NCI-H1105 treated with DMSO at 0.1 percent for 48 hours (cell line): ENCODE results near the gene G6PC2.
"Not testable (repeated sequence)": the region's sequence is repeated elsewhere in the genome, so short reads cannot be mapped to it uniquely, and the experiment has no call there.

Source experiments
- DNase-seq: peaks from one replicate; lab custom pipeline; 2025; lab: John Stamatoyannopoulos, UW

G6PC2 gene, protein sequence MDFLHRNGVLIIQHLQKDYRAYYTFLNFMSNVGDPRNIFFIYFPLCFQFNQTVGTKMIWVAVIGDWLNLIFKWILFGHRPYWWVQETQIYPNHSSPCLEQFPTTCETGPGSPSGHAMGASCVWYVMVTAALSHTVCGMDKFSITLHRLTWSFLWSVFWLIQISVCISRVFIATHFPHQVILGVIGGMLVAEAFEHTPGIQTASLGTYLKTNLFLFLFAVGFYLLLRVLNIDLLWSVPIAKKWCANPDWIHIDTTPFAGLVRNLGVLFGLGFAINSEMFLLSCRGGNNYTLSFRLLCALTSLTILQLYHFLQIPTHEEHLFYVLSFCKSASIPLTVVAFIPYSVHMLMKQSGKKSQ

DNA sequence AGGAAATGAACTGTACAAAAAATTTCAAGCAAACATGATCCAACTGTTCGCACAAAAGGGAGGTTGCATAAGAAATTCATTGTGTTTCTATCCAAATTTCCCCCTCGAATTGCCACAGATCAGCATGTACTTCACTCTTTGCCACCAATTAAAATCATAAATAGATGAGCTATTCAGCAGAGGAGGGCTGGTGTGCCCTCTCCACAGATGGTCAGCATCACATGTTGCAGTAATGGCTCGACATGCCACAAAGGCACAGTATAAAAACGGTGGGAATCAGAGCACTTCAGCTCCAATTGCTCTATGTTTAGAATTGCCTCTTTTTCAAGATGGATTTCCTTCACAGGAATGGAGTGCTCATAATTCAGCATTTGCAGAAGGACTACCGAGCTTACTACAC, at the start of gene G6PC2:
Gene G6PC2 (plus strand): TSS at position 289 of the 400 bp plus-strand sequence. CDS start 41 bp downstream, at position 330.
- no peak for DNase-seq

DNA sequence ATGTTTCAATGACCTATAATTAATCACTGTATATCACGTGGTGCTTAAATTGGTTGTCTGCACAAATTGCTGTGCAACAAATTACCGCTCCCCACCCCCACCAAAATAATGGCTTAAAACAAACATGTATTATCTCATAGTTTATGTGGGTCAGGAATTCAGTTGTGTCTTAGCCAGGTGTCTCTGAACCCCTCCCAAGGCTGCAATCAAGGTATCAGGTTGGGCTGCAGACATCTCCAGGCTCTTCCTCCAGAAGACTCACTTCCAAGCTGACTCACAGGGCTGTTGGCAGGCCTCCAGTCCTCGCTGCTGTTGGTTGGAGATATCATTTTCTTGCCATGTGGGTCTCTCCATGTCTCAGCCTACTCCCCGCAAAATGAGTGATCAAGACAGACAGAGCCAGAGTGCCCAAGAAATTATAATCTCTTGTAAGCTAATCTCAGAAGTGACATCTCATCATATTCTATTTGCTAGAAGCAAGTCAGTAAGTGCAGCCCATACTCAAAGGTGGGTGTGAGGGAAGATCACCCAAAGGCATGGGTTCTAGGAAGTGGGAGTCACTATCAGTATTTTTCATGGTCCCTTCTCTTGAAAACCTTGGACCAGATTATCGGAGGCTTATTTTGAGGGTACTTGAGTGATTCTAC, 49.3 kb upstream of the G6PC2 start:
- no peak for DNase-seq

DNA sequence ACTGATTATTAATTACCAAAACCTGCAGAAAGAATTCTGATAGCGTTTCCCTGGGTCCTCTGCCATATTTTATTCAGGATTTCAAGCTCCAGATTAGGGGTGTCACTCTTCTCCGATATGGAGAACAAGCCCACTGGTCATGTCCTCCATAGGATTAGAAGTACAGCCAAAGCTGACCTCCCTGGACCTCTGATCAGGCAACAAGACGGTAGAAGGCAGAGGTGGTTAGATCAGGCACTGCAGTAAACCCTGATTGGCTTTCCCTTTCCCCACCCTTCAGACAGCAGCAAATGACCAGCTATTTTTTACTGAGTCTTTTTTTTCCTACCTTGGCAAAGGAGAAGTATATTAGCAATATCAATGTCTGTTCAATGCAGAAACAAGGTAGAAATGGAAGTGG, 48.6 kb upstream of the G6PC2 start:
- no peak for DNase-seq

DNA sequence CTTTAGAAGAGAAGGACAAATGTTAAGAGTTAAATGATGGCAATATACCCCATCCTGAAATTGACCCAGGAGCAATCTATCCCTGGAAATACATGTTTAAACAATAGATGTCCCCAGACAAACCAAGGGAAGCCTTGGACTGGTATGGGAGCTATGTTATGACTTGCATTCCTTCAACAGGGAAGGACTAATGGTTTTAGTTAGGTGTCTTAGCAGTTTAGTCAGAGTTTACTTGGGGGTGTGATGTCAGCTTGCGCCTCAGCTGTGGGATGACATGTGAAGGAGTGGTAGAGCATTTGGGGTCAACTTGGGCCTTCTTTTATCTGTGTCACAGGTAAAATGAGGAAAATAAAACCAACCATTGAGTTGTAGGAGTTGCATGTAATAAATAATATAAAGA, 47.6 kb upstream of the G6PC2 start:
- no peak for DNase-seq

DNA sequence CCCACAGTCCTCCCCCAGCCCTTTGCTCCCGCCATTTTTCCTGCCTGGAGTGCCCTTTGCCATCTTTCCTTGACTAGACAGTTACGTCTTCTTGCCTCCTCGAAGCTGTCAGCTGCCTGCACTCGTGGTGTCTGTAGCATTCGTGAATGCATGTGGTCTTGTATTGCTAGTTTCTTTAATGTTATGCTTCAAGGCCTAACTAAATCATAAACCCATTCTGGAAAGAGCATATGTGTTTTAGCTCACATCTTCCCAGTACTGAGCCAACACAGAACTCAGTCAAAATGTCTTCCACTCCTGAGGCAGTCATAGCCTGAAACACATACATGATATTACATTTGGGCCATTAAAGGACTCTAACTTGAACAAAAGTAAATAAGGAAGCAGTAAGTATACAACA, 46.4 kb upstream of the G6PC2 start:
- no peak for DNase-seq

DNA sequence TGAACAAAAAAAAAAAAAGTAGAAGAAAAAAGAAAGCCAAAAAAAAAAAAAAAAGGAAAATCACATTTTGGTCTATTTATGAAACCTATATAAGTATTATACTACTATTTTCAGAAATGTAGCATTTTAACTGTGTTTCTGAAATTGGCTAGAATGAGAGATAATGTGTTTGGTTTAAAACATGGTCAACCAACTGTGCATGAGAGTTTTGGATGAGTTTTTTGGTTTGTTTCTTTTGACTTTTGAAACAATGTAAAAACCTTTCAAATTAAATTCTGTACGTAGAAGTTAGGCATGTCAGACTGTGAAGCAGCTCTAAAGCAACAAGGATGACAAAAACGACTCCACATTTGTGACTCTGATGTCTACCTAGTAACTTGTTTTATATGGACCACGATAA, 45.5 kb upstream of the G6PC2 start:
- DNase-seq: no peak

DNA sequence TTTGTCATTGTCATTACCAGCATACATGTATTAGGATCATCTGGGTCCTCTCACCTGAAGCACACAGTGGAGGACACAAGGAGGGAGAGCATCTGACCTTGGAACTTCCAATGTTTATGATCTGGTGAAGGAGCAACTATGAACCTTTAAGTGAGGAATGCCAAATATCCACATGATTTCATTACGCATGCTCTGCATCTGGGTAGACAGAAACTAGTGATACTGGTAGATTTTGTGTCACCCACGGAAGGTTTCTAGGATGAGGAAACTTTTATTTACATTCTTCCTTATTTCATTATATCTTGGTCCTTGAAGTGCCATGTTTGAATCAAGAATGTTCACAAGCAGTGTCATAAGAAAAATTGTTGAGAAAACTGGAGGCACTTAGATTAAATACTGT, 42.9 kb upstream of the G6PC2 start:
- DNase-seq: no peak

DNA sequence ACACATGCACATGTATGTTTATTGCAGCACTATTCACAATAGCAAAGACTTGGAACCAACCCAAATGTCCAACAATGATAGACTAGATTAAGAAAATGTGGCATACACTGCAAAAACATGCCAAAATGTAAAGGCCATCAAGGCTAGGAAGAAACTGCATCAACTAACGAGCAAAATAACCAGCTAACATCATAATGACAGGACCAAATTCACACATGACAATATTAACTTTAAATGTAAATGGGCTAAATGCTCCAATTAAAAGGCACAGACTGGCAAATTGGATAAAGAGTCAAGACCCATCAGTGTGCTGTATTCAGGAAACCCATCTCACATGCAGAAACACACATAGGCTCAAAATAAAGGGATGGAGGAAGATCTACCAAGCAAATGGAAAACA, 33.9 kb upstream of the G6PC2 start:
- DNase-seq: not testable (repeated sequence)

DNA sequence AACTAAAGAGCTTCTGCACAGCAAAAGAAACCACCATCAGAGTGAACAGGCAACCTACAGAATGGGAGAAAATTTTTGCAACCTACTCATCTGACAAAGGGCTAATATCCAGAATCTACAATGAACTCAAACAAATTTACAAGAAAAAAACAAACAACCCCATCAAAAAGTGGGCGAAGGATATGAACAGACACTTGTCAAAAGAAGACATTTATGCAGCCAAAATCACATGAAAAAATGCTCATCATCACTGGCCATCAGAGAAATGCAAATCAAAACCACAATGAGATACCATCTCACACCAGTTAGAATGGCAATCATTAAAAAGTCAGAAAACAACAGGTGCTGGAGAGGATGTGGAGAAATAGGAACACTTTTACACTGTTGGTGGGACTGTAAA, 30.7 kb upstream of the G6PC2 start:
- DNase-seq: not testable (repeated sequence)

DNA sequence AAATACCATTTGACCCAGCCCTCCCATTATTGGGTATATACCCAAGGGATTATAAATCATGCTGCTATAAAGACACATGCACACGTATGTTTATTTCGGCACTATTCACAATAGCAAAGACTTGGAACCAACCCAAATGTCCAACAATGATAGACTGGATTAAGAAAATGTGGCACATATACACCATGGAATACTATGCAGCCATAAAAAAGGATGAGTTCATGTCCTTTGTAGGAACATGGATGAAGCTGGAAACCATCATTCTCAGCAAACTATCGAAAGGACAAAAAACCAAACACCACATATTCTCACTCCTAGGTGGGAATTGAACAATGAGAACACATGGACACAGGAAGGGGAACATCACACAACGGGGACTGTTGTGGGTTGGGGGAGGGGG, 30.3 kb upstream of the G6PC2 start:
- DNase-seq: not testable (repeated sequence)

DNA sequence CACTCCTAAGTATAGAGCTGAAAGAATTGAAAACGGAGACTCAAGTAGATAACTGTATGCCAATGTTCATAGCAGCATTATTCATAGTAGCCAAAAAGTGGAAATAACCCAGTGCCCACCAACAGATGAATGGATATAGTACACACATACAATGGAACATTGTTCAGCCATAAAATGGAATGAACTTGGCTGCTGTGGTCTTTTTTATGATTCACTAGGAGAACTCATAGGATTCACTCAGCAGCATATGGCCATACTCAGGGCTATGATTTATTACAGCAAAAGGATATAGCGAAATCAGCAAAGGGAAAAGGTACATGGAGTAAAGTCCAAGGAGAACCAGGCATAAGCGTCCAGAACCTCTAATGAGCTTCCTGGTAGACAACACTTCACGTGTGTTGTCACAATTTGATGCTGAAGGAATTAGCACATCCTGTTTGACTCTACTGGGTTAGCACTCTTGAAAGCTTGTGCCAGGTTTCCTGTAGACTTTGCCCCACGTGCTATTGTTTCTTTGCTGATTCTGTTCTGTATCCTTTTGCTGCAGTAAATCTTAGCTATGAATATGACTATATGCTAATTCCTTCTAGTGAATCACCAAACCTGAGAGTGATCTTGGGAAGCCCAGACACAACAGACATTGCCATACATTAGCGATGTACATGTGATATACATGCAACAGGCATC, 26.6 kb upstream of the G6PC2 start:
- DNase-seq: no peak

DNA sequence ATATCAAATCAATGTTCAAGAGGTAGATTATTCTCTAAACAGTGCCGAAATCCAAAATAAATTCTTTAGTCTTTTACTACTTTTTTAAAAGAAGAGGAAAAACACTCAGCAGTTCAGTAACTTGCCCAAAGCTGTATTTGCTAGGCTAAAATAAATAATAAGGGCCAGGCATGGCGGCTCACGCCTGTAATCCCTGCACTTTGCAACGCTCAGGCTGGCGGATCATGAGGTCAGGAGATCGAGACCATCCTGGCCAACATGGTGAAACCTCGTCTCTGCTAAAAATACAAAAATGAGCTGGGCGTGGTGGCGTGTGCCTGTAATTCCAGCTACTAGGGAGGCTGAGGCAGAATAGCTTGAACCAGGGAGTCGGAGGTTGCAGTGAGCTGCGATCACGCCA, 18.9 kb upstream of the G6PC2 start:
- not testable (repeated sequence) for DNase-seq

DNA sequence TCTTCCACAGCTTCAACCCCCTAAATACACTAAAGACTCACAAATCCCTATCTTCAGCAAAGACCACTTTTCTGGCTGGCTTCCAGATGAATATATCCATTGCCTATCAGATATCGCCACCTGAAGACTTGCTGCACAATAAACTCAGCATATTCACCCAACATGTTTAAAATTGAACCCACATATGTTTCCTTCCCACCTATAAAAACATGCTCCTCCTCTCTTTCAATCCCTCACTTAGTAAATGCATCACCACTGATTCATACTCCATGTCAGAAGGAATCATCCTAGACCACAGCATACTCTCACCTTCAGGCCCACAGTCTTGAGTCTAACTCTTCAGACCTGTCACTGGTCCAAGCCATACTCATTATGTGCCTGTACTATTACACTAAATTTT, 16.1 kb upstream of the G6PC2 start:
- DNase-seq: no peak

DNA sequence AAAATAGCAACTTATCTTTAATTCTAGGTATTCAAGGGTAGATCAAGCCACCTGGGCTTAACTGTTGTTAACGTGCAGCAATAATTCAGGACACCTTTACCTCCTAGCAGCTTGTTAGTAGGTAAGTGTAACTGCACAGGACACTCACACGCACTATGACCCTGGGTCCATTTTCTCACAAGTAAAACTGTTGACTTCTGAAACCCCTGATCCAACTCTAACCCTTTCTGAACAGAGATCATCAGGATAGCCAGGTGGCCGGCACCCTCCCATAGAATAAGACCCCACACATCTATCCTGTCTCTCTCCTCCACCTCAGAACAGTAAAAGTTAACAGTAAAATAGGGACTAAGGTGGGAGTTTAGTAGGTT, 11.5 kb upstream of the G6PC2 start:
- DNase-seq: no peak

DNA sequence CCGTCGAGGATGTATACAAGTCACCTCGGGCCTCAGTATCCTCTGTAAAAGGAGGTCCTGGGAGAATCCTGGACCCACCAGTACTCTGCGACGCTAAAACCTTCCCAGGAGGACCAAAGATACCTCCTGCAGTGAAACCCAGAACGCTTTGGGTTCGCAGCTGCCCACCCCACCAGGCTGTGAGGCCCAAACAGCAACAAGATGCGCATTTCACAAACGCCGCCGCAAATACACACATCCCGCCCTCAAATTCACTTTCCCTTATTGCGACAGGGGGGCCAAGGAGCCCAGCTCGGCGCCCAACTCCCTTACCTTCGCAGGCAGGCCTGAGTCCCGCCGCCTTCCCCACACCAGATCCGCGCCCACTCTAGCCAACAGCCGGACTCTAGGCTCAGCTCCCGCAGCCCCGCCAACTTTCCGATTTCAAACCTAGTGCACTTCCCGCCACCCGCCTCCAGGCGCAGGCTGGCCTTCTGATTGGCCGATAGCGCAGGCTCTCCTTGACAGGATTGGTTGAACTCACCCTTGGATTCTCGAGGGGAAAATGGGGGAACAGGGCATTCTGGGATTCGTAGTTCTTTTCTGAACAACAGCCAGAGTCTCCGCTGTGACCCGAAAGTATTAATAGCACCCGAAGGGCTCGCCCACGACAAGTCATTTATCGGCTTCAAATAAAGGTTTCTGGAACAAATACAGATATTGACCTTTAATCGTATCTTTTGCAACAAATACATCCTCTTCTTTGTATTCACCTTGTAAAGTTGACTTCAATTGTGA, 10.9 kb upstream of the G6PC2 start, which contains the start of gene SPC25:
Gene SPC25 (minus strand): TSS at position 425 of the 777 bp plus-strand sequence. CDS start 911 bp downstream, outside the sequence.
- DNase-seq: peak; percentile 94

DNA sequence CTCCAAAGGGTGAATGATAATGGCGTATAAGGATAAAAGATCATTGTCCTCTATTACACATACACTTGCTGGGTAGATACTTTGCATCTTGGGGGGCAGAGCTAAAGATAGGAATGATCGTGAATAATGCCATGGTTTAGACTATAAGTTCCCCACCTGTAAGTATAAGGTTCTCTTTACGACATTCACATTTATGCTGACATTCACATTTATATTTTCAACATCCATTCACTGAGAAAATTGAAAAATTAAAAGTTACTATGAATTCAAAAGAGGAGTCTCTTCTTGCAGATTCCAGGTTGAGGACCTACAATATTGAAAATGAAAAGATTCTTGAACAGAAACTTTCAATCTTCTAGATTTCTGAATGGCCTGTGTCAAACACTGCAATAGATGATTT, 8.8 kb upstream of the G6PC2 start:
- no peak for DNase-seq

DNA sequence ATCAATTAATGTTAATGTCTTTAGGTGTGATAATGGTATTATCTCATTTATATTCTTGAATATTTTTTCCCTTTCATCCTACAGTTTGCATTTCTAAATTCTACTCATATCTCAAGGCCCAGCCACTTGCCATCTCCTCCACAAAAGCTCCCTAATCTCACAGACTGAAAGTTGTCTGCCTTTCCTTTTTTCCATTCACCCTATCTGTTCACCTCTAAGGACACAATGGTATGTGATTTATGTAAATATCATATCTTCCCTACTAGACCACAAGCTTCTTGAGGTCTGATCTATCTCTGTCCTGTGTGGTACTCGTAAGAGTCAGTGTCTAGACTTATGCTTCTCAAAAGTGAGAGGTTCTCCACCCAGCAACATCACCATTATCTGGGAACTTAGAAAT, 7.0 kb upstream of the G6PC2 start:
- DNase-seq: no peak

DNA sequence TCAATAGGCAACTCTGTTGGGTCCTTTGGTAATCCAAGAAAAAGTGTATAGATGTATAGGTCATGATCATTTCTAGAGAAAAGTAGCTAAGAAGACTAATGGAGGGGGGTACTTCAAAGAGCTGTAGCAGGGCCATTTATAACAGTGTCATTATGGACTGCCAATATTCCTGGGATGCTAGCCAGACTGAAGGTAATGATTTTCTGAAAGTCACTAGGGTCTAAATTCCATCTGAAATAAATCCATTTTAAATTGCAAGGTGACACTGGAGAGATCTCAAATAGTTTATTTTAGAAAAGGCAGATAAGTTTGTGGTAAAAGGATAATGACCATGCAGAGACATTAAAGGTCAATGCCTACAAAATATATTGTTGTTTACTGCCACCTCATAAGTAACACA, 6.4 kb upstream of the G6PC2 start:
- DNase-seq: no peak

DNA sequence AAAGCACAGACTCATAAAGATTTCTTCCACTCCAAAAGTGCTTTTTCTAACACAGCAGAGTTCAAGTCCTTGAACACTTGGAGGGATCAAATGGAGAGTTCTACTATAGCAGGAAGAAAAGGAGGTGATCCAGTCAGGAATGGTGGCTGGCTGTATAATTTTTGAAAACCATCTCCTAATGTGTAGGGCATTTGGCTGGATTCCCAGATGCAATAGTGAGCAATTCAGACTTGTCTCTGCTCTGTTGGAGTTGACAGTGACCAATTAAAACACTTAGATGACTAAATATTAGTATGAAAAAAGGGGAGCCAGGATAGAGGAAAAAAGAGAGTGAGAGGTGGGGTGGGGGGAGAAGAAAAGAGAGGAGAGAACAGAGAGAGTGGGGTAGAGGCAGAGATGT, 5.3 kb upstream of the G6PC2 start:
- DNase-seq: peak; percentile 70

DNA sequence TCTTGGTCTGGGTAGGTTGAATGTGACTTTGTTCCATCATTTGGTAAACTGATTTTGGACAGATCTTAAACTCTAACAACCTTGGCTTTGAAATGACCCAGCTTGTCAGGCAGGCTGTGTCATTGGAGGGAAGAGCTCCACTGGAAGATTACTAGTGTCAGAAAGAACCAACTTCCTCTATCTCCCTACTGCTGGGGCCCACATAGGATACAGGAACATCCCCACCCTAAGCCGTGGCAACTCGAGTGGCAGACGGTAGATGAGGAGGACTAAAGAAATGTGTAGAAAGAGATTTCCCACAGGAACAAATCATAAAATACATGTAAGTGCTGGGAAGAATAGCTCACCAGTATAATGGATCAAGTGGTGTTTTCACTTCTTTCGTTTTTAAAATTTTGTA, 4.3 kb upstream of the G6PC2 start:
- no peak for DNase-seq

DNA sequence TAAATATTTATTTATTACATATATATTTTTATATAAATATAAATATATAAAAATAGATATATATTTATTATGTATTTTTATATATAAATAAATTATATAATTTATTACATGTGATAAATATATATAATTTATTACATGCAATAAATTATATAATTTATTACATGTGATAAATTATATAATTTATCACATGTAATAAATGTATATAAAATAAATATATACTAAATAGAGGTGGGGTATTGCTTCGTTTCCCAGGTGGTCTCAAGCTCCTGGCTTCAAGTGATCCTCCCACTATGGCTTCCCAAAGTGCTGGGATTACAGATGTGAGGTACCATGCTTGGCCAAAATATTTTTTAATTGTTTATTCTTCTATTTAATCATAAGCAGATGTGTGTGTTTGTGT, 3.6 kb upstream of the G6PC2 start:
- DNase-seq: no peak

DNA sequence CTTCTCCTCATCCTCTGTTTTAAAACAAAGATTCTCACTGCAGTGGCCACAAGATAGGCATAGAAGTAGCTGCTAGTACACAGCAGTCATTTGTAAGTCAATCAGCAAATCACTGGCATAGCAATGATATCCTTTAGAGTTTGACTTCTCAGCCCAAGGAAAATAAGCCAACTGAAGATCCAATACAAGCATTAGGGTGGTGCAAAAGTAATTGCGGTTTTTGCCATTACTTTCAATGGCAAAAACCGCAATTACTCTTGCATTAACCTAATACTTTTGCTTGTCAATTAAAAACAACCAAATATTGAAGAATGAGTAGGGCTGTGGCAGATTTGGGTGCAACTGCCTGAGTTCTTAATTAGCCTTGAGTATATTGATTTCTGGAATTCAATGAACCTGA, 2.8 kb downstream of the G6PC2 start:
- DNase-seq: no peak
